Left ventricle myocardium inferior (tissue), 1 donor: Measurements from ENCODE around the gene OR1L6. TPM values are rescaled to one million over a fixed set of nuclear protein-coding genes. Genes with fewer than 3 reads are reported as not detected.

ENCODE experiments used
- DNase-seq: peaks from one replicate; pipeline ENCODE4 v3.0.0-alpha.2; 2020
- H3K27ac ChIP-seq: fragments of 200-600 bp; replicated peaks from 2 replicates; pipeline ENCODE4 v1.8.0; 2021
- H3K27me3 ChIP-seq: fragments of 200-600 bp; 2 replicates; pipeline ENCODE4 v1.8.0; 2021; ENCODE audit warnings: low read depth
- H3K36me3 ChIP-seq: fragments of 200-600 bp; 2 replicates; pipeline ENCODE4 v1.8.0; 2021
- H3K4me1 ChIP-seq: fragments of 200-600 bp; 2 replicates; pipeline ENCODE4 v1.8.0; 2021
- H3K4me3 ChIP-seq: fragments of 200-600 bp; 2 replicates; pipeline ENCODE4 v1.8.0; 2021; ENCODE audit warnings: mild to moderate bottlenecking, moderate library complexity
- H3K9me3 ChIP-seq: fragments of 200-600 bp; replicated peaks from 2 replicates; pipeline ENCODE4 v1.8.0; 2021
- intact Hi-C: fragments of 100-400 bp; cut with micrococcal nuclease; formaldehyde crosslinking; loops from one replicate; pipeline ENCODE4 v1.11.0; 2022
- total RNA-seq: library from RNA; stranded (reverse); fragmentation: NEBNext Ultra II Directional; extraction: Animal tissue kit (Norgen Biotek cat#: 25700); gene quantifications from one replicate; pipeline ENCODE4 v1.2.1, GENCODE V29; 2021
- TF ChIP-seq, protein P1 (sequence below): fragments of 200-600 bp; IDR thresholded peaks from 2 replicates; pipeline ENCODE4 v1.8.0; 2021; ENCODE audit warnings: antibody characterized with exemption, mild to moderate bottlenecking, borderline replicate concordance
- donor health status: DM: no; HTN: yes; CAD: no; lungs with severe emphysema.

The OR1L6 gene
- total RNA-seq, 1 donor from 2014 or later: not detected

DNA sequence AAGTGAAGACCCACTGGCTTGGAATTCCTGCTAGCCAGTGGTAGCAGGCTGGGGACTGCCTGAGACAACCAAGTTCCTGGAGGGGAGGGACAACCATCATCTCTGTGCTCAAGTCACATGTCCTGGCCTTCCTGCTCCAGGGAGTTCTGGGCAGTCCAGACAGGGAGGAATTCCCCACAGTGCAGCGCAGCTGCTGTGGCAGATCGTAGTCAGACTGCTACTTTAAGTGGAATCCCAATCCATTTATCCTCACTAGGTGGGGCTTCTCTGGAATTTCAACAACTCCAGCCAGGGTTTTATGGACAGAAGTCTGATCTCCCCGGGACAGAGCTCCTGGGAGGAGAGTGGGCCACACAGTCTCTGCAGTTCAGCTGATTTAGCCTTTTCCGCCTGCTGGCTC lies 25.7 kb downstream of the OR1L6 start:
- Histone ChIP-seq H3K4me3 (no peak overlapping the region), H3K36me3 (no peaks in the 10 kb centered on the region), H3K27me3 (no peaks in the 10 kb centered on the region), H3K4me1 (no peaks in the 10 kb centered on the region), H3K9me3 (peaks cover 72% of the 10 kb centered on the region), H3K27ac (no peak overlapping the region)
- no peak for DNase-seq
- TF ChIP-seq, protein P1, sequence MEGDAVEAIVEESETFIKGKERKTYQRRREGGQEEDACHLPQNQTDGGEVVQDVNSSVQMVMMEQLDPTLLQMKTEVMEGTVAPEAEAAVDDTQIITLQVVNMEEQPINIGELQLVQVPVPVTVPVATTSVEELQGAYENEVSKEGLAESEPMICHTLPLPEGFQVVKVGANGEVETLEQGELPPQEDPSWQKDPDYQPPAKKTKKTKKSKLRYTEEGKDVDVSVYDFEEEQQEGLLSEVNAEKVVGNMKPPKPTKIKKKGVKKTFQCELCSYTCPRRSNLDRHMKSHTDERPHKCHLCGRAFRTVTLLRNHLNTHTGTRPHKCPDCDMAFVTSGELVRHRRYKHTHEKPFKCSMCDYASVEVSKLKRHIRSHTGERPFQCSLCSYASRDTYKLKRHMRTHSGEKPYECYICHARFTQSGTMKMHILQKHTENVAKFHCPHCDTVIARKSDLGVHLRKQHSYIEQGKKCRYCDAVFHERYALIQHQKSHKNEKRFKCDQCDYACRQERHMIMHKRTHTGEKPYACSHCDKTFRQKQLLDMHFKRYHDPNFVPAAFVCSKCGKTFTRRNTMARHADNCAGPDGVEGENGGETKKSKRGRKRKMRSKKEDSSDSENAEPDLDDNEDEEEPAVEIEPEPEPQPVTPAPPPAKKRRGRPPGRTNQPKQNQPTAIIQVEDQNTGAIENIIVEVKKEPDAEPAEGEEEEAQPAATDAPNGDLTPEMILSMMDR: no peak
- intact Hi-C loops: no loop called here

DNA sequence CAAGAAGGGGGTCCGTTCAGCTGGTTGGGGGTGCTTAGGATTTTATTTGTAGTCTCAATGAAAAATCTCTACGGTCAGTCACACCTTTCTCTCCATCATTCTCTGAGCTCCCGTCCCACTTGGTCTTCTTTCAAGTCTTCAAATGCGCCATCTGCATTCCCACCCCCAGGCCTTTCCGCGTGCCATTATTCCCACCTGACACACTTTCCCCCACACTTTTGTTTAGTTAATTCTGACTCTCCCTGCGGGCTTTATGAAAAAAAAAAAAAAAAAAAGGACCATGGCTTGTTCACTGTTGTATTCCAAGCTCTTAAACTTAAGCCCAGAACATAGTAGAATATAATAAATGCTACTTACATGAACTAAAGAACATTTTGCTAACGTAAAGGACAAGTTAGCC lies 34.9 kb downstream of the OR1L6 start:
- H3K27me3 ChIP-seq: no peaks in the 10 kb centered on the region
- peaks cover 24% of the 10 kb centered on the region for H3K9me3 ChIP-seq
- intact Hi-C loops: no loop called here
- H3K36me3 ChIP-seq: no peaks in the 10 kb centered on the region
- no peak for DNase-seq
- no peak overlapping the region for H3K4me3 ChIP-seq
- H3K27ac ChIP-seq: no peak overlapping the region
- TF ChIP-seq, protein P1: no peak
- no peaks in the 10 kb centered on the region for H3K4me1 ChIP-seq

DNA sequence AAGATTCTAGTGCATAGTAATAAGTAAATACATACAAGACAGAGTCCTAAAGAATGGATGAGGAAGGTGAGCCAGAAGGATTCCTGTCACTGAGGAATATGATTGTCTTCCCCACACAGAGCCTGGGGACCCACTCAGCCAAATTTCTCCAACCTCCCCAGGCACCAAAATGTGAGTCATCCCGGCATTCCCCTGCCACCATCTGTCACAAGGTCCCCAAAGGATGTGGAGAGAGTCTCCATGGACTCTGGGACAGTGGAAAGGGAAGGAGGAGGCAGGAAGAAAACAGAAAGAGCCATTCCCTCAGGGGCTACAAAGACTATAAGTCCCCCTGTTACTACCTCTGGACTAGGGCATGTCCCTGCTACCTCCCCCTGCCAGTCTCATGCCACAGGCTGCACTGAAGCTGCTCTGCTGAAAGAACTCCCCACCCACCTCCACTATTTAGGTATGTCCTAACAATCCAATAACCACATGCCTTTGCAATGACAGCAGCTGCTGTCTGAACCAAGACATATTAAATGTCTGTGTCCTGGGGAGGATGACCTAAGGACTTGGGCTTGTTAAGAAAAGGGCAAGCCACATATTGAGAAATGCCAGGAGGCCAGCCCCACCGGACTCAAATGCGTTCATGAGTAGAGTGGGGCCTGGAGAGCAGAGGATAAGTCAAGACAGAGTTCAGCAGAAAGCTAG lies 36.0 kb downstream of the OR1L6 start:
- H3K36me3 ChIP-seq: no peaks in the 10 kb centered on the region
- no peak overlapping the region for H3K4me3 ChIP-seq
- TF ChIP-seq, protein P1: no peak
- intact Hi-C loops: no loop called here
- no peak overlapping the region for H3K27ac ChIP-seq
- DNase-seq: no peak
- peaks cover 14% of the 10 kb centered on the region for H3K9me3 ChIP-seq
- no peaks in the 10 kb centered on the region for H3K4me1 ChIP-seq
- no peaks in the 10 kb centered on the region for H3K27me3 ChIP-seq

DNA sequence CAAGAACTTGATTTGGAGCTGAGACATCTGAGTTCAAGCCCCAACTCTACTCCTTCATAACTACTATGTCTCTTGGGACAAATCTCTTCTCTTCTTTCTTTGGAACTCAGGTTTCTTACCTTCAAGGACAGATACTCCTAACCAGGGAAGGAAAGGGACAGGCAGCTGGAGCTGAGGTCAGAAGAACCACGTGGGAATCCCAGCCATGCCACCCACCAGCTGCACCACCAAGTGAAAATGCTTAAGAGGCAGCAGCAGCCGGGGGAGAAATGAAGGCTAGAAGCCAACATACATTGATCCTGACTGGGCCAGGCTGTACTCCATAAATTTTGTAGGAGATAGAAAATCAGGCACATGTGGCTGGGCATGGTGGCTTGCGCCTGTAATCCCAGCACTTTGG lies 37.1 kb downstream of the OR1L6 start:
- DNase-seq: no peak
- intact Hi-C loops: no loop called here
- Histone ChIP-seq H3K9me3 (peaks cover 4% of the 10 kb centered on the region), H3K4me1 (no peaks in the 10 kb centered on the region), H3K36me3 (no peaks in the 10 kb centered on the region), H3K4me3 (no peak overlapping the region), H3K27ac (no peak overlapping the region), H3K27me3 (no peaks in the 10 kb centered on the region)
- TF ChIP-seq, protein P1: no peak

DNA sequence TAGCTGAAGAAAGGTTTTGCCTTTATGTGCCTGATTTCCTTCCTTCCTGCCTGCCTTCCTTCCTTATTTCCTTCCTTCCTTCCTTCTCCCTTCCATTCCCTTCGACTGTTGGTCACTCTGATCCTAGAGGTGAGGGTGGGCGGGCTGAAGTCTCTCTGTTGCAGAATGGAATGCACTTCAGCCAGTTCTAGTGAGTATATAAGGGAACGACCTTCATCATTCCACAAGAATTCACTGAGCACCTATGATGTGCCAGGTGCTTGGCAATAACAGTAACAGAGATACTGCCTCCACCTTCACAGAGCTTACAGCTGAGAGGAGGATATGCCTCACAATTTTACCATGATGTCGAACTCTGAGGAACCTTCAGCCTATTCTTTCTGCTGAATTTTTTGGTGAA lies 37.9 kb downstream of the OR1L6 start:
- DNase-seq: no peak
- Histone ChIP-seq H3K36me3 (no peaks in the 10 kb centered on the region), H3K9me3 (no peaks in the 10 kb centered on the region), H3K4me3 (no peak overlapping the region), H3K4me1 (no peaks in the 10 kb centered on the region), H3K27ac (no peak overlapping the region), H3K27me3 (no peaks in the 10 kb centered on the region)
- TF ChIP-seq, protein P1: no peak
- intact Hi-C loops: no loop called here
